ENCODE measurements around the gene DPP6.

Gene DPP6

DNA sequence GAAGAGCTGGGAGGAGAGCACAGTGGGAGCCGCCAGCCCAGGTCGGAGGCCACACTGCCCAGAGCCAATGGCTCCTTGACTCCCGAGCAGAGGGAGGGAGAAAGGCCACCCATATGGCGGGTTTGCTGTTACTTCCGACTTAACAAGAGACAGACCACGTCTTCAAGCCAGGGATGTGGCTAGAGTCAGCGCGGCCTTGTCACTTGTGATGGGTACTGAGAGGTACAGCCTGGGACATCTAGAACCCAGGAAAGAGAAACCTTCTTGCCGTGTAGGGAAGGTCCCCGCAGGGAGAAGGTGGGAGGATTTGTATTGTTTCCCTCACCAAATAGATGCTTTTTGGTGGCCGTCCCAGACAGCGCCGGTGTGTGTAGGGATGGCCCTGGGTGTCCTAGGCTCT, 823.1 kb downstream of the DPP6 start:
- DNase-seq (ENCODE audit: low read depth in 2 of 2), result no peak

- no peak for DNase-seq (ENCODE audit: low read depth in 2 of 2)
These were observed 824.3 kb downstream of the DPP6 start for GRCh38 chr7:154876516-154876915.

DNA sequence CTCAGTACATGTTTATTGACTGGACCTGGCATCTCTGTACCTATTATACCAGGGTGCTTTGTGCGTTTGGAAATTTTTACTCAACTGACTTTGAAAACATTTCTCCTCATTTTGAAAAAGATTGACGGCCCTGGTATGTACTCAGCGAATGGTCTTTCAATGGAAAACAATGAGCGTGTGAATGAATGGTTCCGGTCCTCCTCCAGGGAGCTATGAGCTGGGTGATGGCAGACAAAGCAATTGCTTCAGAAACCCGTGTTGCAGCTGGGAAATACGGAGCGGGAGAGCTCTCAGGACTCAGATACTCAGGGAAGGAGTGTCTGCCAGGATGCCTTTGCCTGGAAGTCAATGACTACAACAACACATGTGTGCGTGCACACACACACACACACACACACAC, 824.8 kb downstream of the DPP6 start:
- no peak for DNase-seq (ENCODE audit: low read depth in 2 of 2)

DNA sequence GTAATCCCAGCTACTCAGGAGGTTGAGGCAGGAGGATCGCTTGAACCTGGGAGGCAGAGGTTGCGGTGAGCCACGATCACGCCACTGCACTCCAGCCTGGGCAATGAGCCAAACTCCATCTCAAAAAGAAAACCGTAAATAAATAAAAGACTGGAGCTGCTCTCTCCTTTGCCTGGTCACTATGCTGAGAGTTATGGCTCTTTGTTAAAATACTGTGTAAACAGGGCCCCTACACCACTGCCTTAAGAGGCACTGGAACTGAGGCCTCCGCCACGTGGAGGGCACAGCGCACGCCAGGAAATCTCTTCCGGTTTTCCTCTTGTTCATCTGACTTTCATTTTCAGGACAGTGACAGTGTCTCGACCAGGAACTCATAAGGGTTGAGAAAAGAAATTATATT, 827.4 kb downstream of the DPP6 start:
- no peak for DNase-seq (ENCODE audit: low read depth in 2 of 2)

- DNase-seq (ENCODE audit: low read depth in 2 of 2), result no peak
These were observed 828.3 kb downstream of the DPP6 start for GRCh38 chr7:154880513-154880912.

- no peak for DNase-seq (ENCODE audit: low read depth in 2 of 2)
These were observed 828.8 kb downstream of the DPP6 start for GRCh38 chr7:154881026-154881425.

DNA sequence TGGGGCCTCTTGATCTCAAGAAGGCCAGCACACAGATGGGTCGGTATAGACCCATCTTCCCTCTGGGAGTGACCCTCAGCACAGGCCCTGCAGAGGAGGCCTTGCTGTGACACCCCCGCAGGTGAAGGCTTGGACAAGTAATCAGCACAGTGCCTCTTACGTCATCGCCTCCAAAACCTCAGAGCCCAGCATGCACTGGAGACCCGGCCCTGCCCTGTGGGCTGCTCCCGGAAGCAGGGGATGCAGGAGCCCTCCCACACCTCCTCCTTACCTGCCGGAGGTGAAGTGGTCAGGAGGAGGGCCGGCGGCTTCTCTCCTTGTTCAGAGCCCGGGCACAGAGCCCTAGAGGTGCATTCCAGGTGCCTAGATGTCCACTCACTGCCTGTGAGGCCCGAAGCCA, 829.3 kb downstream of the DPP6 start:
- DNase-seq (ENCODE audit: low read depth in 2 of 2), result no peak

DNA sequence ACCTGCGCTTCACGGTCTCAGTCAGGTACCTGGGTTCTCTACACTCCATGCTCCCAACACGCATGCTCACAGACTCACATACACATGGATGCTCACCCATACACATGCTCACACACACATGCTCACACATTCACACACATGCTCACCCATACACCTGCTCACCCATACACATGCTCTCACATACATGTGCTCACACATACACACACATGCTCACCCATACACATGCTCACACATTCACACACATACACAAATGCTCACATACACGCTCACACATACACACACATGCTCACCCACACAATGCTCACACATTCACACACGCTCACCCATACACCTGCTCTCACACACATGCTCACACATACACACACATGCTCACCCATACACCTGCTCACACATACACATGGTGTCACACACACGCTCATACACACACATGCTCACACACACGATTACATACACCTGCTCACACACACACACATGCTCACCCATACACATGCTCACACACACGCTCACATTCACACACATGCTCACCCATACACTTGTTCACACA, 830.8 kb downstream of the DPP6 start:
- no peak for DNase-seq (ENCODE audit: low read depth in 2 of 2)

DNA sequence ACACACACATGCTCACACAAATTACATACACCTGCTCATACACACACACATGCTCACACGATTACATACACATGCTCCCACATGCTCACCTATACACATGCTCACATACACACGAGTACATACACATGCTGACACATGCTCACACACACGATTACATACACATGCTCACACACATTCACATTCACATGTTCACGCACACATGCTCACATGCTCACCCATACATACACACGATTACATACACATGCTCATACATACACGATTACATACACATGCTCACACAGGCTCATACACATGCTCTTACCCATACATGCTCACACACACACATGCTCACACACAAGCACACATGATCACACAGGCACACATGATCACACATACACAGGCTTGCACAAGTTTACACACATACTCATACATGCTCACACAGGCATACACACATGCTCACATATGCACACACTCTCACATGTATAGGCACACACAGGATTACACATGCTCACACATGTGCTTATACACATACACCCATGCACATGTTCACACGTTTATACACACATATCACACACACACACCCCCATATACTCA, 832.2 kb downstream of the DPP6 start:
- no peak for DNase-seq (ENCODE audit: low read depth in 2 of 2)

DNA sequence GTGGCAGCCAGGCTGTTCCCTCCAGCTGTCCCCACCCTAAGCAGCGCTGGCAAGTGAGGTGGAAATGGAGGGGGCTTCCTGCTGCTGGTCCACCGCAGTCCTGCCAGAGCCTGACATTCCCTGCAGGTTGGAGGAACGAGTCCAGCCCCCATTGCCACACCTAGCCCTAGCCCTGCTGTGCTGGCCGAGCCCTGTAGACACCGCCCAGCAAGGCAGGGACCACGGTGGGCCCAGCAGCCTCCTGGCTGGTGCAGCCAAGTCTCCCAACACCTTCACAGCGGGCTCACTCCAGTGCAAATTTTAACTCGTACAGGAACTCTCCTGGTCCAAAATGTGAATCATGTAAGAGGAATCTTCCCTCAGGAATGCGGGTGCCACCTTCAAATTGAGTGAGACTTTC, 834.4 kb downstream of the DPP6 start:
- no peak for DNase-seq (ENCODE audit: low read depth in 2 of 2)

GRCh38 chr7:154888690-154889089, 836.5 kb downstream of the DPP6 start:
- no peak for DNase-seq (ENCODE audit: low read depth in 2 of 2)

GRCh38 chr7:154892459-154892858, 840.3 kb downstream of the DPP6 start:
- no peak for DNase-seq (ENCODE audit: low read depth in 2 of 2)

DNA sequence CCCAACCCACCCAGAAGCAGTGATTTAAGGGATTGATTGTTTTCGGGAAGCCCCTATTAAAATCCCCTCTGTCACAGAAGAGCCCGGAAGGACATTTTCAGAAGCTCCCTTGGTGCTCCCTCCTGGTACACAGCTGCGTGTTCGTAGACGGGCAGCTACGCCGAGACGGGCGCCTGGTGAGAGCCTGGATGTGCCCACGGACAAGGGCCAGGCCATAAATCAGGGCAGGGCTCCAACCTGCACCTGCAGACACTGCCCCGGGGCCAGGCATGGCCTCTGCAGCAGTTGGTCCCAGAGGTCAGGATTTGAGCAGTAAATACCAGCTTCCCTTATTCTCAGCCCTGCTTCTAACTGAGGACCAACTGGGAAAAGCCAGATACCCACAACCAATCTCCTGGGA, 843.9 kb downstream of the DPP6 start:
- DNase-seq (ENCODE audit: low read depth in 2 of 2), result no peak

DNA sequence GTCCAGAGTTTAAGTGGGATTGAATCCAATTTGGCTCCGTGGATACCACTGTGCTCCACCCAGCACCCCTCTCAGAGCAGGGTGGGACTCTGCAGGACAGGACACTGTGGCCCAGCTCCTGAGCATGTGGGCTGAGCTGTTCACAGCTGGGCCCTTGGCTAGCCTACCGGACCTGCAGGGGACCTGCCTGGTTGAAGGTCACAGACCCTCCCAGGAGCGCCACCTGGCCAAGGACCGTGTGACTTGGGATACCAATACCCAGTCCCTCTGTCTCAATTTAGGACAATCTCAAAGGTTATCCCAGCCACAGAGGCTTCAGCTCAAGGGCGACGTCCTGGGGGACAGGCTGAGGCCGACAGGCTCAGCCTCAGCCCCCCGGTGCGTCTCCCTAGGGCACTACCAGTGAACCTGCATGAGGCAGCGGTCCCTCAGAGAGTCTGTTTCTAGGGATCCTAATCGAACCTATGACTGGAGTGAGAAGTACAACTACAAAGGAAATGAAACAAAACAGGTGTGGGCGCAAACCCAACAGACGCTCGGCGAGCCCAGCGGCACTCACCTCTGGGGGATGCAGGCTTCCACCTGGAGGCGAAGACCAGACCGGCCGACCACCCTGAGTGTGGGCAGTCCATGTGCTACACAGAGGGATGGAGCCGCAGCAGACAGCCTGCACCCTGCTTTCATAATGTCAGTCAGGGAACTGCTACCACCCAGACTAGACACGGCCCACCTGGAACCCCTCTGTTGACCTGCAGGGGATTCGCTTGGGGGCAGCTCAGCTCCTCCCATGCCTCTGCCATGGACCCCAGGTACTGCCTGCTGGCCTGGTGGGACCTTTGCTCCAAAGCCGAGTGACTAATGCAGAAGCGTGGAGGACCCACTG, 847.0 kb downstream of the DPP6 start:
- no peak for DNase-seq (ENCODE audit: low read depth in 2 of 2)

GRCh38 chr7:154899862-154900261, 847.7 kb downstream of the DPP6 start:
- DNase-seq (ENCODE audit: low read depth in 2 of 2), result no peak

- no peak for DNase-seq (ENCODE audit: low read depth in 2 of 2)
These were observed 850.4 kb downstream of the DPP6 start for GRCh38 chr7:154902600-154903082.

DNA sequence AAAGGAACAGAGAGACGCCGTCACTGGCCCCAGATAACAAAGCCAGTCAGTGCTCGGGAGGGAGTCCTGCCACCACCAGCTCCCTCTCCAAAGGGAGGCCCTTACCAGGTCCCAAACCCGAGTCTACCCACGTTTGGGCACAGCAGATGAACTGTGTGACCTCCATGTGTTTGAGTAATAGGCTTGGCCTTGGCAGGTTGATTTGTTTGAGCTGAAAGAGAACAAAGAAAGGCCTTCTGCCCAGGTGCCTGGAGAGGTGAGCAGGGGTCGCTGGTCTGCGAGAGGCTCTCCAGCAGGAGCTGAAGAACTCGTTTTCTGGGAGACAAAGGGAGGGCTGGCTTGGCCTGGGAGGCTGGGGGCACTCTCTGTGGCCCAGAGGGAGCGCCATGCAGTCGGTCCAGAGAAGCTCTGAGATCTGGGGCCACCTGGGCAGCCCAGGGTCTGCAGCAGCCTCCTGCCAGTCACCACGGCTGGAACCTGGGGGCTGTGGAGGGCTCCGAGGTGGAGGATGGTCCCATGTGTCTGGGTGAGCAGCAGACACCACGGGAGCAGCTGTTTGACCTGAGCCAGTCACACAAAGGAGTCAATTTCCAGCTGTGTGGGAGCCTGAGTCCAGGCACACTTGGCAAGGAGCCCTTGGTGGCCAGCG, 851.0 kb downstream of the DPP6 start:
- no peak for DNase-seq (ENCODE audit: low read depth in 2 of 2)

DNA sequence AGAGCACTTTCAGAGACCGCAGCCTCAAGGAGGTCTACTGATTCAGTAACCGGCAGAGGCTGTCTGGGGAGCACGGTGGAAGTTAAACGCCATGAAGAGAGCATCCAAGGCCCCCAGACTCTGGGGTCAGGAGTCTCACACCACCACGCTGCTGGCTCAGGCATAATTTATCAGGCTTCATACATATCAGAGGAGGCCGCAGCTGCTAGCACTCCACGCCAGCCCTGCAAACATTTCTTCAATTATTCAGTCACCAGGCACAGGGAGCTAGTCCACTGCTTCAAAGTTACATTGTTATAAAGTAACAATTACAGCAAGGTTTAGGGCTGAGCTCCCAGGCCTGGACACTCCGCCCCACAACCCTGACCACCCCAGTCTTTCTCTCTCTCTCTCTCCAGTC, 852.9 kb downstream of the DPP6 start:
- no peak for DNase-seq (ENCODE audit: low read depth in 2 of 2)

DNA sequence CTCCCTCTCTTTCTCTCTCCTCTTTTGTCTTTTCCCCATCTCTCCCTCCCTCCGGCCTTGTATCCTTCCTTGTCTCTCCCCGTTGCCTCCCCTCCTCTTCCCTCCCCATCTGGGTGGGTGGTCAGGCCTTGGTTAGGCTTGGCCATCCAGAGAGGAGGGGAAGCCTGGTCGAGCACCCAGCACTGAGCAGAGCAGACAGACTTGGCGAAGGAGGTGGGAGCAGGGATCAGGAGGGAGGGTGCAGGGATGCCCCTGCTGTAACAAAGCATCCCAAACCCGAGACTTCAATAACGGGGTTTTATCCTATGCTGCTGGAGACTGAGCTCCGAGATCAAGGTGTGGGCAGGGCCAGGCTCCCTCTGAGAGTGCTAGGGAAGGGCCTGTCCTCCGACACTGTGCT, 853.4 kb downstream of the DPP6 start:
- no peak for DNase-seq (ENCODE audit: low read depth in 2 of 2)

DNA sequence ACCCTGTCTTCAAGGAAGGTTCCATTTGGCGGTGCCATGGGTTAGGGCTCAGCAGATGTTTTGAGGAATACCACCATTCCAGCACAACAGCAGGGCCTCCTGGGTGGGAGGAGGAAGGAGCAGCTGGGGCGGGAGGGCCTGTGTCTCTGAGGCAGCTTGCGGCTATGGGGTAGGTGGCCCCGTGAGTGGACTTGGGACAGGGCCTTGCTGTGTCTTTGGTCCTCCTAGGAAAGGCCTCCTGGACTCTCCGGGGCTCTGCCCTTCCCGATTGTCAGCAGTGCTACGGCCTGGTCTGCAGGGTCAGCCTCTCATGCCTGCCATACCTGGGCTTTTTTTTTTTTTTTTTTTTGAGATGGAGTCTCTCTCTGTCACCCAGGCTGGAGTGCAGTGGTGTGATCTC, 854.0 kb downstream of the DPP6 start:
- no peak for DNase-seq (ENCODE audit: low read depth in 2 of 2)

GRCh38 chr7:154906736-154907355, 854.6 kb downstream of the DPP6 start:
- DNase-seq (ENCODE audit: low read depth in 2 of 2), result no peak

Data from activated CD8-positive, alpha-beta memory T cell treated with anti-CD3 and anti-CD28 coated beads for 4 hours (primary cell).